Epithelial cell of prostate (primary cell): ENCODE measurements around the gene BPIFB1.

Experiments used
- DNase-seq: peaks from one replicate; pipeline ENCODE4 v3.0.0-alpha.2; 2011; ENCODE audit warnings: low read depth, low spot score
- H3K27ac ChIP-seq: fragments of 450-650 bp; 2 replicates; pipeline ENCODE4 v1.5.1; 2017; ENCODE audit warnings: mild to moderate bottlenecking

BPIFB1 gene

DNA sequence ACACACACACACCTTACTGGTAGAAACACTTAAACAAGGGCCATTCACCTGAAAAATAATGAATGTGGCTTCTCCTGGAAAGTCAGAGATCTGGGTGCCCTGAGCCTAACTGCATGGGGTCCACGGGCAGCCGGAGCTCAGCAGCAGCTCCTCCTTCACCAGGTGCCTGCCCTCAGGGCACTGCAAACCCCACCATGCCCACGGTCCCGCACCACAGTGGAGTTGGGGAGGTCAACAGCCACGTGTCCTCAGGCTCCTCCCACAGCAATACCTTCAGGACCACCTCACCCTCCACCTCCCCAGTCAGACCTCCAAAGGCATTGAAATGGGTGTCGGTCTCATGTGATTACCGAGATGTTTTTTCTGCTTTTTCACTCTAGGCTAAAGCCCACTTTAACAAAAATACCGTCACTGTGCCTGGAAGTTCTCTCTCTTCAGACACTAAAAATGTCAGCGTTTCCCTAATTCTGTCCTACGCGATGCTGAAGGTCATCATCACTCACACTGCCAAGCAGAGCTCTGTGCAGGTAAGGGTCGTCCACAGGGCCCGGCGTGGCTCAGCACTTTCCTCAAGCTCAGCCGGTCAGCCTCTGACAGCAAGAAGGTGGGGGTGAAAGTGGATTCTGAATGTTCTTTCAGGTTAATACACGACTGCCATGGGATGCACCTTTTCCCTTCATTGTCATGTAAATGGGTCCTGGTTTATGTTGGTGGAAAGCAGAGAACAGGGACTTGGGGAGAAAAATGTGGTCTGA, 69.4 kb downstream of the BPIFB1 start:
- no peak for DNase-seq
- no peak overlapping the region for H3K27ac ChIP-seq

DNA sequence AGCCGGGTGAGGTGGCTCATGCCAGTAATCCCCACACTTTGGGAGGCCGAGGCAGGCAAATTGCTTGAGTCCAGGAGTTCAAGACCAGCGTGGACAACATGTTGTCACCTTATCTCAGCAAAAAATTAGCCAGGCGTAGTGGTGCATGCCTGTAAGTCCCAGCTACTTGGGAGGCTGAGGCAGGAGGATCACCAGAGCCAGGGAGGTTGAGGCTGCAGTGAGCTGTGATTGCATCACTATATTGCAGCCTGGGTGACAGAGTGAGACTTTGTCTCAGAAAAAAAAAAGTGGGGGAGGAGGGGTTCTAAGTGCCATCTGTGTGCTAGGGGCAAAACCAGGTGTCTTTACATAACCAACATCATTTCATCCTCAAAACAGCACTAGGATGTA, 70.0 kb downstream of the BPIFB1 start:
- no peak overlapping the region for H3K27ac ChIP-seq
- no peak for DNase-seq
